Fibroblast of the aortic adventitia (primary cell): Measurements from ENCODE around the gene RASAL2. TPM values are rescaled to one million over a fixed set of nuclear protein-coding genes. Genes with fewer than 3 reads are reported as not detected.
A peak's percentile ranks its signal among the peaks of the same experiment; 100 is the strongest.

Source experiments
- DNase-seq: peaks from one replicate; pipeline ENCODE4 v3.0.0-alpha.2; 2010; ENCODE audit warnings: low read depth
- H3K4me3 ChIP-seq: 2 replicates; pipeline ENCODE4 v1.5.1; 2011; ENCODE audit warnings: low read depth, mild to moderate bottlenecking, control low read depth, low read length, moderate library complexity
- total RNA-seq: library from RNA; depleted of rRNA; stranded (reverse); fragments of >200 nt; gene quantifications from 2 replicates; pipeline ENCODE4 v1.2.3, GENCODE V29; 2012; ENCODE audit warnings: low replicate concordance
- TF ChIP-seq, protein P1 (sequence below): IDR thresholded peaks from 2 replicates; pipeline ENCODE4 v1.5.1; 2011; ENCODE audit warnings: mild to moderate bottlenecking, low read length, control low read depth, inconsistent platforms; ENCODE audit not compliant: insufficient read depth

The RASAL2 gene
- total RNA-seq, 1 donor: 30.5 TPM

DNA sequence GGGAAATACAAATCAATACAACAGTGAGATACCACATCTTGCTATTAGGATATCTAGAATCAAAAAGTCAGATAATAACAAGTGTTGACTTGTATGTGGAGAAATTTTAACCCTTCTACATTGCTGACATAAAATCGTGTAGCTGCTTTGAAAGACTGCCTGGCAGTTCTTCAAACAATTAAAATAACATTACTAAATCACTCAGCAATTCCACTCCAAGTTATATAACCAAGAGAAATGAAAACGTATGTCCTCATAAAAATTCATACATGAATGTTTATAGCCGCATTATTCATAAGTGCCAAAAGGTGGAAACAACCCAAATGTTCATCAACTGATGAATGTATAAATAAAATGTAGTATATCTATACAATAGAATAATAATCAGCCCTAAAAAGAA lies 164.6 kb downstream of the RASAL2 start:
- TF ChIP-seq, protein P1, sequence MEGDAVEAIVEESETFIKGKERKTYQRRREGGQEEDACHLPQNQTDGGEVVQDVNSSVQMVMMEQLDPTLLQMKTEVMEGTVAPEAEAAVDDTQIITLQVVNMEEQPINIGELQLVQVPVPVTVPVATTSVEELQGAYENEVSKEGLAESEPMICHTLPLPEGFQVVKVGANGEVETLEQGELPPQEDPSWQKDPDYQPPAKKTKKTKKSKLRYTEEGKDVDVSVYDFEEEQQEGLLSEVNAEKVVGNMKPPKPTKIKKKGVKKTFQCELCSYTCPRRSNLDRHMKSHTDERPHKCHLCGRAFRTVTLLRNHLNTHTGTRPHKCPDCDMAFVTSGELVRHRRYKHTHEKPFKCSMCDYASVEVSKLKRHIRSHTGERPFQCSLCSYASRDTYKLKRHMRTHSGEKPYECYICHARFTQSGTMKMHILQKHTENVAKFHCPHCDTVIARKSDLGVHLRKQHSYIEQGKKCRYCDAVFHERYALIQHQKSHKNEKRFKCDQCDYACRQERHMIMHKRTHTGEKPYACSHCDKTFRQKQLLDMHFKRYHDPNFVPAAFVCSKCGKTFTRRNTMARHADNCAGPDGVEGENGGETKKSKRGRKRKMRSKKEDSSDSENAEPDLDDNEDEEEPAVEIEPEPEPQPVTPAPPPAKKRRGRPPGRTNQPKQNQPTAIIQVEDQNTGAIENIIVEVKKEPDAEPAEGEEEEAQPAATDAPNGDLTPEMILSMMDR: no peak
- H3K4me3 ChIP-seq: no peak overlapping the region
- no peak for DNase-seq

DNA sequence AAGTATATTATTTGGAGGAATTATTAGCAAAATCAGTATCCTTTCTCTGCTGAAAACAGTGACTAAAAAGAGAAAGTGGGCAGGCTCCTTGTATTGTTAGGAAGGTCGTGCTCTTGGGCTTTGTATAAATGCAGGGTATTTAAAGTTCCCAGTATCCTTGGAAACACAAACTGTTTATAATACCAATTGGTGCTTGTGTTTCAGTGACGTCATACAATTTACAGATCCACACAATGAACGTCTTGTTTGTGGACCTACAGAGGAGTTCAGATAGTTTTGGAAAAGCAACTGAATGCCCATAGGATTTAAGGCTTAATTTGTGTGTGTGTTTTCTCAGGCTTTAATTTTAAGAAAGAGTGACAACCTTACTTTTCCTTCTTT lies 168.2 kb downstream of the RASAL2 start:
- DNase-seq: peak; percentile 59
- TF ChIP-seq, protein P1: no peak
- no peak overlapping the region for H3K4me3 ChIP-seq

DNA sequence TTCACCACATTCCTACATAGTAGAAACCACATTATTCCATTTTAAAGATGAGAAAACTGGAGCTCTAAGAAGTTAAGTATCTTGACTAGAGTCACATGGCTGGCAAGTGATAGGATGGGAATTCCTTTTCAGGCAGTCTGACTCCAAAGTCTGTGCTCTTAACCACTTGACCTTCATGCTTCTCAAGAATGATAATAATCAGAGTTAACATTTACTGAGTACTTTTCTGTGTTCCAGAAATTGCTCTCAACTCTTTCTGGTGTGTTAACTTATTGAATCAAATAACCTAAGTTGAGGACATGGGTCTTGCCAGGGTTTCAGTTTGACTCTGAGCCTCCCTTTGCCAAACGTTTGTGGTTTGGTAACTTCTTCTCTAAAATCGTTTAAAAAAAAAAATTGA lies 169.4 kb downstream of the RASAL2 start:
- DNase-seq: peak; percentile 44
- H3K4me3 ChIP-seq: no peak overlapping the region
- TF ChIP-seq, protein P1: no peak

DNA sequence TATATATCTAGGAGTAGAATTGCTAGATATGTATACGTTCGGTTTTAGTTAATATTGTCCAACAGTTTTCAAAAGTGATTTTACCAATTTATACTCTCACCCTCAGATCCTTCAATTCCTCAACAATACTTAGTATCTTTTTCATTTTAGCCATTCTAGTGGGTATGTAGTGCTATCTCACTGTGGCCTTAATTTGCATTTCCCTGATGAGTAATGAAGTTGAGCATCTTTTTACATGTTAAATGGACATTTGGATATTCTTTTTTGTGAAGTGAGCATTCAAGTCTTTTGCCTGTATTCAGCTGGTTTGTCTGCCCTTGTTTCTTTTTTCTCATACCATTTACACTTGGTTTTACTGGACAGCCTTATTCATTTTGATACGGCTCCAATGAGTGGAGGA lies 172.2 kb downstream of the RASAL2 start:
- TF ChIP-seq, protein P1: no peak
- no peak overlapping the region for H3K4me3 ChIP-seq
- no peak for DNase-seq

DNA sequence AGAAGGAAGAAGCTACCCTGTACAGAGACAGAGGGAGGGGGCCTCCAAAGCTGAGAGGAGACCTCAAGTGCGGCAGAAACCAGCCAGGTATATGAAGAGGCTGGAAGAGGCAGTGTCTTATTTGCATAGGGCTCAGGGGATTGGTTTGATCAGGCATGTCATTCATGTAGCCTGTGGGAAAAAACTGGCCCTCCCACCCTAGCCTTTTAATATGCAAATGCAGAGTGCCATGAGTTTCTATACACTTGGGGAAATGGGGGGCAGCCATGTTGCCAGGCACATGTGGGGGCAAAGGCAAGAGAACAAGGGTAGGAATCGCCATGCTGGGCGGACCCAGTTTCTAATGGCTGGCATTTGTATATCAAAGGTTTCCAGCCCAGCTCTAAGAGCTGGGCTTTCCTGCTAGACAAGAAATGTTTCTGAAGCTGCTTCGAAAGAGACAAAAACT lies 172.7 kb downstream of the RASAL2 start:
- DNase-seq: no peak
- no peak overlapping the region for H3K4me3 ChIP-seq
- TF ChIP-seq, protein P1: no peak

DNA sequence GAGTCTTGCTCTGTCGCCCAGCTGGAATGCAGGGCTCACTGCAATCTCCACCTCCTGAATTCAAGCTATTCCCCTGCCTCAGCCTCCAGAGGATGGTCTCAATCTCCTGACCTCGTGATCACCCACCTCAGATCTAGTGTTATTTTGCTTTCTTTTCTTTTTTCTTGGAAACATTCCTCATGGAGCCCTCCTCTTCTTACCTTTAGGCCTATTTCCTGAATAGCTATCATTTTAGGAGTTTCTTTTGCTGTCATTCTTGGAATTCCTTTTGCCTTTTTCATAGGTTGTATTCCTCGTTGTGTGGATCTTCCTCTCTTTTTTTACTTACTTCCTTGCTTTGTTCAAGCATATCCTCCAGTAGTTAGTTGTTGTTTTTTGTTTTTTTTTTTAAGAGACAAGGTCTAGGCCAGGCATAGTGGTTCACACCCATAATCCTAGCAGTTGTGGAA lies 173.8 kb downstream of the RASAL2 start:
- TF ChIP-seq, protein P1: no peak
- peak; percentile 45 for DNase-seq
- H3K4me3 ChIP-seq: no peak overlapping the region

DNA sequence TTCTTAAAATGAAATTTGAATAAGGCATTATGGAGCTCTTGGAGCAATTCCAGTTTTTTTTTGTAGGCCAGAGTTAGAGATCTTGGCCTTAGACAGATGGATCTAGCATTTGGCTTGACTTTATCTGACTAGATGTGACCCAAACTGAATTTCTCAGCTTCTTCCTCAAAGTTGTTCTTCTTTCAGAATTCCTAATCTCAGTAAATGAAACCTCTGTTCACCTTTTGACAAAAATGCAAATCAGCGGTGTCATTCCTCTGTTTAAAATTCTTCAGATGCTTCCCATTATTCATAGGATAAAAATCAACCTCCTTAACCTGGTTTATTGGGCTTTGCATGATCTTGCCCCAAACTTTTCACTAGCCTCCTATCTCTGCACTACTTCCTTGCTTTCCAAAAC lies 177.6 kb downstream of the RASAL2 start:
- TF ChIP-seq, protein P1: no peak
- DNase-seq: peak; percentile 30
- H3K4me3 ChIP-seq: no peak overlapping the region
